ENCODE measurements around the gene RGS7. TPM values are rescaled to one million over a fixed set of nuclear protein-coding genes. Genes with fewer than 3 reads are reported as not detected.

Gene RGS7
- polyA plus RNA-seq, 1 donor from 2014 or later, result 24.2 TPM

DNA sequence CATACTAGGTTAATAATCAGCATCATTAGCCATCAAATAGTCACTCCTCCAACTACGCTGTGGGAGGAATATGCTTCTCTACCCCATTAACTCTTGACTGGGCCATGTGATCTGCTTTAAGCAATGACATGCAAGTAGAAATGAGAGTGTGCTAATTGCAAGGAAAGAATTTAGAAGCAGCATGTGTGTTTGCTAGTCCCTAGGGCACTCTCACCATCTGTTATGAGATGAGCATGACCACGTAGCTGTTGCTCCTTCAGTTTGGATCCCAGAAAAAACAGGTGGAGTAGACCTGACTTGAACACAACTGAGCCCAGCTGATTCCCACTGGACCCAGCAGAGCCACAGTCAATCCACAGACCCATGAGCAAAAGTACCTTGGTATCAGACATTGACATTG is 19.7 kb upstream of the RGS7 start:
- Histone ChIP-seq H3K27ac (ENCODE audit: low read length) (no peak overlapping the region), H3K36me3 (ENCODE audit: insufficient read depth, low read length) (no peaks in the 10 kb centered on the region), H2AFZ (ENCODE audit: low read depth, low read length) (no peak overlapping the region), H3F3A (ENCODE audit: insufficient read depth, low read length, poor library complexity, severe bottlenecking) (no peaks in the 10 kb centered on the region), H3K9me3 (ENCODE audit: low read length) (no peaks in the 10 kb centered on the region), H3K79me2 (replicated peaks; ENCODE audit: insufficient read depth, low read length) (no peaks in the 10 kb centered on the region), H3K4me2 (ENCODE audit: low read length) (no peak overlapping the region), H4K20me1 (ENCODE audit: insufficient read depth) (no peaks in the 10 kb centered on the region), H3K9ac (ENCODE audit: low read length) (no peak overlapping the region), H3K4me3 (ENCODE audit: low read length) (no peak overlapping the region), H3K9me2 (ENCODE audit: insufficient read depth, low read length) (no peaks in the 10 kb centered on the region), H3K27me3 (ENCODE audit: insufficient read depth, low read depth, low read length) (no peaks in the 10 kb centered on the region)
- no peak for TF ChIP-seq EZH2 (IDR thresholded peaks at IDR 0.05; ENCODE audit: borderline replicate concordance, insufficient read depth, low read length, poor library complexity, severe bottlenecking)
- TF ChIP-seq, protein P1, sequence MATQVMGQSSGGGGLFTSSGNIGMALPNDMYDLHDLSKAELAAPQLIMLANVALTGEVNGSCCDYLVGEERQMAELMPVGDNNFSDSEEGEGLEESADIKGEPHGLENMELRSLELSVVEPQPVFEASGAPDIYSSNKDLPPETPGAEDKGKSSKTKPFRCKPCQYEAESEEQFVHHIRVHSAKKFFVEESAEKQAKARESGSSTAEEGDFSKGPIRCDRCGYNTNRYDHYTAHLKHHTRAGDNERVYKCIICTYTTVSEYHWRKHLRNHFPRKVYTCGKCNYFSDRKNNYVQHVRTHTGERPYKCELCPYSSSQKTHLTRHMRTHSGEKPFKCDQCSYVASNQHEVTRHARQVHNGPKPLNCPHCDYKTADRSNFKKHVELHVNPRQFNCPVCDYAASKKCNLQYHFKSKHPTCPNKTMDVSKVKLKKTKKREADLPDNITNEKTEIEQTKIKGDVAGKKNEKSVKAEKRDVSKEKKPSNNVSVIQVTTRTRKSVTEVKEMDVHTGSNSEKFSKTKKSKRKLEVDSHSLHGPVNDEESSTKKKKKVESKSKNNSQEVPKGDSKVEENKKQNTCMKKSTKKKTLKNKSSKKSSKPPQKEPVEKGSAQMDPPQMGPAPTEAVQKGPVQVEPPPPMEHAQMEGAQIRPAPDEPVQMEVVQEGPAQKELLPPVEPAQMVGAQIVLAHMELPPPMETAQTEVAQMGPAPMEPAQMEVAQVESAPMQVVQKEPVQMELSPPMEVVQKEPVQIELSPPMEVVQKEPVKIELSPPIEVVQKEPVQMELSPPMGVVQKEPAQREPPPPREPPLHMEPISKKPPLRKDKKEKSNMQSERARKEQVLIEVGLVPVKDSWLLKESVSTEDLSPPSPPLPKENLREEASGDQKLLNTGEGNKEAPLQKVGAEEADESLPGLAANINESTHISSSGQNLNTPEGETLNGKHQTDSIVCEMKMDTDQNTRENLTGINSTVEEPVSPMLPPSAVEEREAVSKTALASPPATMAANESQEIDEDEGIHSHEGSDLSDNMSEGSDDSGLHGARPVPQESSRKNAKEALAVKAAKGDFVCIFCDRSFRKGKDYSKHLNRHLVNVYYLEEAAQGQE (IDR thresholded peaks at IDR 0.05; ENCODE audit: borderline replicate concordance), result no peak
- TF ChIP-seq SMC3 (conservative IDR thresholded peaks at IDR 0.05; ENCODE audit: poor library complexity), result no peak
- no peak for TF ChIP-seq MXI1 (conservative IDR thresholded peaks at IDR 0.05; ENCODE audit: poor library complexity, severe bottlenecking)
- no peak for TF ChIP-seq TAF1 (IDR thresholded peaks at IDR 0.05; ENCODE audit: low read depth)
- TF ChIP-seq POLR2AphosphoS5 (IDR thresholded peaks at IDR 0.05), result no peak
- no peak for TF ChIP-seq RAD21 (conservative IDR thresholded peaks at IDR 0.05)
- no peak for TF ChIP-seq EP300 (conservative IDR thresholded peaks at IDR 0.05; ENCODE audit: poor library complexity, severe bottlenecking)
- TF ChIP-seq, protein P2, sequence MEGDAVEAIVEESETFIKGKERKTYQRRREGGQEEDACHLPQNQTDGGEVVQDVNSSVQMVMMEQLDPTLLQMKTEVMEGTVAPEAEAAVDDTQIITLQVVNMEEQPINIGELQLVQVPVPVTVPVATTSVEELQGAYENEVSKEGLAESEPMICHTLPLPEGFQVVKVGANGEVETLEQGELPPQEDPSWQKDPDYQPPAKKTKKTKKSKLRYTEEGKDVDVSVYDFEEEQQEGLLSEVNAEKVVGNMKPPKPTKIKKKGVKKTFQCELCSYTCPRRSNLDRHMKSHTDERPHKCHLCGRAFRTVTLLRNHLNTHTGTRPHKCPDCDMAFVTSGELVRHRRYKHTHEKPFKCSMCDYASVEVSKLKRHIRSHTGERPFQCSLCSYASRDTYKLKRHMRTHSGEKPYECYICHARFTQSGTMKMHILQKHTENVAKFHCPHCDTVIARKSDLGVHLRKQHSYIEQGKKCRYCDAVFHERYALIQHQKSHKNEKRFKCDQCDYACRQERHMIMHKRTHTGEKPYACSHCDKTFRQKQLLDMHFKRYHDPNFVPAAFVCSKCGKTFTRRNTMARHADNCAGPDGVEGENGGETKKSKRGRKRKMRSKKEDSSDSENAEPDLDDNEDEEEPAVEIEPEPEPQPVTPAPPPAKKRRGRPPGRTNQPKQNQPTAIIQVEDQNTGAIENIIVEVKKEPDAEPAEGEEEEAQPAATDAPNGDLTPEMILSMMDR (IDR thresholded peaks at IDR 0.05; ENCODE audit: poor library complexity, severe bottlenecking), result no peak

- Histone ChIP-seq H3K27ac (ENCODE audit: low read length) (no peak overlapping the region), H3K79me2 (replicated peaks; ENCODE audit: insufficient read depth, low read length) (no peaks in the 10 kb centered on the region), H3K27me3 (ENCODE audit: insufficient read depth, low read depth, low read length) (no peaks in the 10 kb centered on the region), H3K36me3 (ENCODE audit: insufficient read depth, low read length) (no peaks in the 10 kb centered on the region), H4K20me1 (ENCODE audit: insufficient read depth) (no peaks in the 10 kb centered on the region), H3K4me3 (ENCODE audit: low read length) (no peak overlapping the region), H3F3A (ENCODE audit: insufficient read depth, low read length, poor library complexity, severe bottlenecking) (no peaks in the 10 kb centered on the region), H3K9me2 (ENCODE audit: insufficient read depth, low read length) (no peaks in the 10 kb centered on the region), H3K9ac (ENCODE audit: low read length) (no peak overlapping the region), H3K4me2 (ENCODE audit: low read length) (no peak overlapping the region), H2AFZ (ENCODE audit: low read depth, low read length) (no peak overlapping the region), H3K9me3 (ENCODE audit: low read length) (no peaks in the 10 kb centered on the region)
- TF ChIP-seq EP300 (conservative IDR thresholded peaks at IDR 0.05; ENCODE audit: poor library complexity, severe bottlenecking) (no peak), SMC3 (conservative IDR thresholded peaks at IDR 0.05; ENCODE audit: poor library complexity) (no peak), POLR2AphosphoS5 (IDR thresholded peaks at IDR 0.05) (no peak), MXI1 (conservative IDR thresholded peaks at IDR 0.05; ENCODE audit: poor library complexity, severe bottlenecking) (no peak), EZH2 (IDR thresholded peaks at IDR 0.05; ENCODE audit: borderline replicate concordance, insufficient read depth, low read length, poor library complexity, severe bottlenecking) (no peak)
- TF ChIP-seq, protein P1 (IDR thresholded peaks at IDR 0.05; ENCODE audit: borderline replicate concordance), result no peak
Measured at GRCh38 chr1:241375886-241376285, 18.9 kb upstream of the RGS7 start.
